Measurements from ENCODE around the gene DNAH9.

The DNAH9 gene

DNA sequence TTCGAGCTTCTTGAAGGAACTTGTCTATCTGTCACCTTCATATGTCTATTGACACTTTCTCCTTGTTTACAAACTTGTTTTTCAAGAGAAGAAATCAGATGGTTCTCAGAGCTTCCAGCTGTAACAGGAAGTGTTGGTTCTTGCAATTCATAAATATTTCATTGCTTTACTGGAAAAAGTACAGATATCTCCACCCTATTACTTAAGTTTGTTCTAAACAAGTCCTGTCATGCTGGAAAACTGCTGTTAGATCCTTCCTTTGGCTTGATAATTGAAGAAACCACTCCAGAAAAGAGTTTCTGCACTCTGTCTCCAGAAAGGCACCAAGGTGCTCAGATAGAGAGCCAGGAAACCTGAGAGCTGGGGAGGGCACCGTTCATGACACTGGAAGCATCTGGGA, 181.6 kb downstream of the DNAH9 start:
- DNase-seq = no peak

DNA sequence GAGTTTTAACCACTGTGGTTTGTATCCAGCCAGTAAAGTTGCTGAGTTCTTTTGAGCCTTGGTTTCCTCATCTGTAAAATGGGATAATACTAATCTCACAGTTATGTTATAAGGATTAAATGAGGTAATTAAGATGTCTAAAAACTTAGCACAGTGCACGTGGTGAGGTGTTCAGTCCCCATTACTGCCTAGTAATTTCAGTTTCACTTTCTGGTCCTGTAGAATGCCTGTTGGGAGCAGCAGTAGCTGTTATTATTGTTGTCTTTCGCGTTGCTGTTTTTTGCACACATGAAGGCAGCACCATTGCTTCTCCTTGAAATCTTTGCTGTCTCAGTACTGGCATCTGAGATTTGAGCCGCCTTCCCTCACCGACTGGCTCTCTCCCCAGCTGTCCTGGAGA, 182.4 kb downstream of the DNAH9 start:
- DNase-seq = no peak

DNA sequence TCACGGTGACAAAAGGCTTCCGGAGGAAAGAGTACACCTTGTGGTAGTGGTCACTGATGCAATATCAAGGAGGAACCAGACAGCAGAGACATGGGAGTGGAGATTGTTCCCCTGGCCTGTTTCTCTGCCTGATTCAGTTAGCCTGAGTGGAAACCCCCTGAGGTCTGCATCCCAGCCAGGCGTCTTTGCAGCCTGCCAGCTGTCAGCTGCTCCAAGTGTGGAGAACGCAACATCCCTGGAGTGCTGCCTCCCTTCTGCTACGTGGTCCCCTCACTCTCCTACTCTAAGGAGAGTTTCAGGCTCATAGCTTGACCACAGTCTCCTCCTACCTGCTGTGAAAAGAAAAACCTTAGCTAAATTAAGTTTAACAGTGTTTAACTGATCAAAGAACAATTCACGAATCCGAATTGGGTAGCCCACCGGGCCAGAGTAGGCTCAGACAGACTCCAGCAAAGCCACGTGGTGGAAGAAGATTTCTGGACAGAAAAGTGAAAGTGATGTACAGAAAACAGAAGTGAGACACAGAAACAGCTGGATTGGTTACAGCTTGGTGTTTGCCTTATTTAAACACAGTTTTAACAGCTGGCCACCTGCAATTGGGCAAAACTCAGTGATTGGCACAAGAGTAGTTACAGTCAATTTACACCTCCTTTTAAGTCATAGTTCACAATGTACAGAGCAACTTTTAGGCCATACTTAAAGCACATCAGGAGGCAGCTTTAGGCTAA, 188.6 kb downstream of the DNAH9 start:
- no peak for DNase-seq

DNA sequence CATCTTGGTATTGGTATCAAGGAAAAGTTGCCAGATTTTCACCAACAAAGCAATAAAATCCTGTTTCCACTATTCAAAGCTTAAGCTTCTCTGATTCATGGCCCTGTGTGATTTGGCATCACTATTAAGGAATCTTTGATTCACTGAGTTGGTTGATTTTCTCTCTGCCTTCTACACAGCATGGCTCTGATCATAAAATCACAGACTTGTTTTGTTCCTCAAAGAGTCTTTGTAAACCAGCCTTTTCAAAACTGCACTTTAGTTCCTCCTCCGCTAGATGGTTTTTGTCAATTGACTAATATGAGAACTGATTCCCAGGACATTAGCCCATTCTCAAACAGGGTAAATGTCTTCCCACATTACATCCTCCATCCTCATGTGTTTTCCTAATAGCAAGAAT, 197.6 kb downstream of the DNAH9 start:
- DNase-seq = no peak

DNA sequence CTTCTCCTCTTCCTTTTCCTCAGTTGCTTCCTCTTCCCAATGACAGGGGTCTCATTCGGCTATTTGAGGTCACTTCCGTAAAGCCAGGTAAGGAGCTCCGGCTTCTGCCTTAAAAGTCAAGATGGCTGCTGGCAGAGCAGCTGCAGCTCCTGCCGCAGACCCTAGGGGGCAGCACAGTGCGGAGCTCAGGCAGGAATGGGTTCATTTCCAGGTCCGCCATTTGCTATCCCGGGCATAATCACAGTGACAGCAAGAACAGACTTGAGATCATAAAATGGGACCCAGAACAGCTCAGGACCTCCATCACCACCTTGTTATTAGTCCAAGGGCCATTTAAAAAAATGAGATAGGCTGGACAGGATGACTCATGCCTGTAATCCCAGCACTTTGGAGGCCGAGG, 199.5 kb downstream of the DNAH9 start:
- no peak for DNase-seq

DNA sequence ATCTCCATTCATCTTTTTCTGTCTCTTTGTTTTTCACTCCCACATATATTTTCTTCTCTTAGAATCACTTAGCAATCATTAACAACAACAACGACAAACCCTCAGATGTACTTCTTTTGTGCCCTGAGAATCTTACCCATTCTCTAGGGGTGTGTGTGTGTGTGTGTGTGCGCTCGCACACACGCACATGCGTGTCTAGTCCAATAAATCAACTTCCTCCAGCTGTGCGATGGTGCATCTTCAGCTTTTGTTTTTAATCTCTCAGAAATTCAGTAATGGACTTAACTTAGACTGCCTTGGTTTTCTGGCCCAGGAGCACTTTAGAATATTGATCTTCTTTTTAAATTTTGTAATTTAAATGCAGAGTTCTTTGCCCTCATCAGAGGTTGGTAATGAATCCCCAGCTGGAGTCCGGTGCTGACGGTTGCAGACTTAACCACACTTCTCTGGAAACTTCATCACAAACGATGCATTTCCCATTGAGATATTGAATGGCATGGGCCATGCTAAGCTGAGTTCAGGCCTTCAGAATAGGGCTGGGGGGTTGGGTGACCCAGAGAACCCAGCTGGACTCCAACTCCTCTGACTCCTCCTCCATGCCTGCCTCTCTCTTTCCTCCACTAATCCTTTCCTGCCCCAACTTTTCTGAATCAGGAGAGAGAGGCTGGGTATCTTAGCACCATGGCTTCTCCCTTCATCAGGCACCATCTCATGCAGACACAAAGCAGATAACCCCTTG, 205.1 kb downstream of the DNAH9 start:
- DNase-seq = no peak

DNA sequence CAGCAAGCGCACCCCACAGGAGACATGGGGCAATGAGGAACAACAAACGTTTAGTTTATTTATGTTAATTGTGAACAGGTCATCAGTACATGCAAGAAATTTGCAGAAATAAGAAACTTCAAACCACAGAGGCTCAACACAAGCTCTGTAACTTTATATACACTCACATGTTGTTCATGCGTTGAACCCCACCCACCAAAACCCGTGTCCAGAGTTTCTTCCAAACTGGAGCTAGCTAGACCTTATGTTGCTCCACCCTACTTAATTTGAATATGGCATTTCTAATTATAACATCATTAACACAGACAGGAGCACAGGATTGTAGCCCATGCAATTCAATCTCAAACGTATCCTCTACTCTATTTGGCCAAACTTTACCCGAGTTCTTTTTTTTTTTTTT, 206.9 kb downstream of the DNAH9 start:
- DNase-seq = no peak

DNA sequence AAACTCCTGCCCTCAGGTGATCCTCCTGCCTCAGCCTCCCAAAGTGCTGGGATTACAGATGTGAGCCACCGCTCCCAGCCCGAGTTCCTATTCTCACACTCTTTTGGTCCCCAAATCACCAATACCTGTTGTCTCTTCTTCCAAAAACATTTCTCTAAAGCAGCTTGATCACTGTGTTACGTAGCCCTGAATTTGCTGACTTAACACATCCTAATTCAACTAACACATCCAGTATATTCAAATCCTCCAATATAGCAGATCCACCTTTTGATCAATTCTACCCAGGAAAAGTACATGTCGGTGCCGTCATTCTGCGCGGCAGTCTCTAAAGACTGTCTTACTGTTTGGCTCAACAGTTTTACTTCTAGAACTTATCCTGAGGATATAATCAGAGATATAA, 207.7 kb downstream of the DNAH9 start:
- no peak for DNase-seq

DNA sequence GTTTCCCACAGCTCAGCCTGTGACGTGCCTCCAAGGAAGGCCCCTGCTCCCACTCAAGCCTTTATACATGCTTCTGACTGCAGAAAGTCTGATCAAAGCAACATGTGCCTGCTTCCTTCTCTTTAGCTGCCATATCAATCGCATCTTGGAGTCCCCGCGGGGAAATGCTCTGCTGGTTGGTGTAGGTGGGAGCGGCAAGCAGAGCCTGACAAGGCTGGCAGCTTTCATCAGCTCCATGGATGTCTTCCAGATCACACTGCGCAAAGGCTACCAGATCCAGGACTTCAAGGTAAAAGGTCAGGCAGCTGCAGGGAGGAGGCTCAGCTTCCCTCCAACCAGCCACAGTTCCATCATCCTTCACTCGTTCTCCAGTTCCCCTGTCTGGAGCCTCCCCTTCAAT, 209.3 kb downstream of the DNAH9 start:
- no peak for DNase-seq

DNA sequence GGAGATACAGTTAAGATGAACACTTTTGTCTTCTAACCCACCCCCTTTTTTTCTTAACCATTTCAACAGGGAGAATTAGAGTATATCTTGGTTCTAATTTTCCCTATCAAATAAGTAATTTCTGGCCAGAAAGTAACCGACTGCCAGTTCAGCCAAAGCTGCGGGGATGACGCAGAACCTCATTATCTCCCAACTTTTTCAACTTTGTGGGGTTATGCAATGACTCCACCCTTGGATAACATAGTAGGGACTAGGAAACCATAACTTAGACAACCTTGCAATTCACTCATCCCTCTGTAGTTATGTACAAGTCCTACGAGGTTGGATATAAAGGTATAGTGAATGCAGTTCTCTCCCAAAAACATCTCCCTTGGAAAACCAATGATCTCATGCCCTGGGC, 215.0 kb downstream of the DNAH9 start:
- DNase-seq = no peak

DNA sequence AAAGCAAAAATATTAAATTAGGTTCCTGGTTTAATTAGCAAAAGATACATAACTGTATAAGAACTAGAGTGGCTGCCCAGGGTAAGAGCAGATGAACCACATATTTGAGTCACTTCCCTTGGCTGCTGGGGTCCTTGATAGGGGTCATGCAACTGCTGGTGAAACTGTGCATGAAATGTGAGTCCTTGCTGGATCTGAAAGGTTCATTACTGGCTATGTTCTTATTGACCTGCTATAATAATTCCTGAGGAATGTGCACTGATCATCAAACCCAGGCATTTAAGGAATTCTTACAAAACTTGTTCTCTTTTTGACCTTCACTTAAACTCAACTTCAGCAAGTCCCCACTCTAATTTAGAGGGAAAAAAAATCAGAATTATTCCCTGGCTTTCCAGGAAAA, 215.6 kb downstream of the DNAH9 start:
- no peak for DNase-seq

DNA sequence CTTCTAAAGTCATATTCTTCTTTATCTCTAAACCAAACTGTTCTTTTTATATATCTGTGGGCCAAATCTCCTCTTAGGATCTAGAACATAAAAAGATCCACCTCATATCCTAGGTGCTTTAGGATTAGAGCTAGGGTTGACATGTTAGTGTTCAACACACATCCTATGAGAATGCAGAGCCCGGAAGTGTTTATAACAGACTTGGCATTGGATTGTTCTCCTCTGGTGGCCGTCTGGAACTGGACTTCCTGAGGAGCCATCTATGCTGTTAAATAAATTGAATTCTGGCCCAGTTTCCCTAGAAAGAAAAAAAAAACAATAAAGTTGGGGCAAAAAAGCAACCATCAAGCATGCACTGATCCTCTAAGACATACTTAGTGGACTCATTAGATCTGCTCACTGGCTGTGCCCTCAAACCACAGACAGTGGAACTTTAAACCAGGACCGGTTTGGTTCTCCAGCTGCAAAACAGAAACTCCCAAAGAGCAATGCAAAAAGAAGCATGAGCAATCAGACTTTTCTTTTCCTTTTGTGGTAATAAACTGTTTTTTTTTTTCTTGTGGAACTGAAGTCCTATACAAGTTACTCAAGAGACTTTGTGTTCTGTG, 216.5 kb downstream of the DNAH9 start:
- DNase-seq = no peak

DNA sequence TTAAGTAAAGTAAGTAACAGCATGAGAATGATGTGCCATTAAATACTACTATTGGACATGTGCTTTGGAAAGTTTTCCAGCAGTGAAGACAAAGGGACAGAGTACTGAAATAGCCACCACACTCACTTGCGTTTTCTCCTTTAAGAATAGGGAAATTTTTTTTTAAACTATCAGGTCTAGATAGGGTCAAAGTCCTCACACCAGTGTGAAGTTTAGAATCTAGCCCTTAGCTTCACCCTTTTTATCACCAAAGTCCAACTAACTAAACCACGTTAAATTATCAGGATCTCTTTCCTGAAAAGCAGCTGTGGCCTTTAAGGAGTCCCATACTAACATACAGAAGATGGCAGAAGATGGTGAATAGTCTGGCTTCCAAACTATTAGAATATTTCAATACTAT, 218.1 kb downstream of the DNAH9 start:
- no peak for DNase-seq

DNA sequence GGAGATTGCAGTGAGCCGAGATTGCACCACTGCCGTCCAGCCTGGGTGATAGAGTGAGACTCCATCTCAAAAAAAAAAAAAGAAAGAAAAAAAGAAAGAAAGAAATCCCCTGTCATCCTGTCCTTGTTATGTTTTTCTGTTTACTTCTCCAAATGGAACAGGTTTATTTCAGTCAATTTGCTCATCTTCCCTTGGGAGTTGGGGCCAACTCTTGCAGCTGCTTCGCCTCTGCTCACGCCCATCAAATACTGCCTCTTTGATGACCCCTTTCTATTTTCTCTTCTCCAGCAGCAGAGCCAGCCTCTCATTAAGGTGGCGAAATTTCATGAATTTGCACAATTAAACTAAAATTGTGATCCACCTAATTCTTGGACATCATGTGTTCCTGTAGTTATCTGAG, 225.6 kb downstream of the DNAH9 start:
- no peak for DNase-seq

DNA sequence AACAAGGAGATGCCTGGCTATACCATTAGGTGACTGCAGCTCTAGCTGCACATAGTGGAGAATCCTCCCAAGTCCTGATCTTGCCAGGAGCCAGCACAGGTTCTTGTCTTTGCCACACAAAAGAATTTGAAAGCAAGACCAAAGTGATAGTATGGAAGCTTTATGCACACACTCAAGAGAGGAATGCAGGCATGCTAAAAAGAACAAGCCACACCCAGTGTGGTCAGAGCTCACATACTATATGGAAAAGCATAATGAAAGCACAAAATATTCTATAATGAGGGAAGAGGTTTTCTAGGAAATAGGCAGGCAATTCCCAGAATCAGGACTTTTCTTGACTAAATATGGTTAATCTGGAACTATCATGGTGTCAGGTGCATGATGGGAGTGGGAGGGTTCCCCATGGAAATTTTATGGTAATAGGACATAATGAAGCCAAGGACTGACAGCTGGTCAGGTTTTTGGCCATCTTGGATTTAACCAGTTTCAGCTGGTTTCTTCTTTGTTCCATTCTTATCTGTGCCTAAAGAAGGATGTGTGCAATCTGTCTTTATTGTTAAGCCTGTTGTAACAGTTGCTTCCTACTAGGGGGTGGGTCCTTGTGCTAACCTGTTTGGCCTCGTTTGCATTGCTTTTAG, 227.4 kb downstream of the DNAH9 start:
- DNase-seq = no peak

DNA sequence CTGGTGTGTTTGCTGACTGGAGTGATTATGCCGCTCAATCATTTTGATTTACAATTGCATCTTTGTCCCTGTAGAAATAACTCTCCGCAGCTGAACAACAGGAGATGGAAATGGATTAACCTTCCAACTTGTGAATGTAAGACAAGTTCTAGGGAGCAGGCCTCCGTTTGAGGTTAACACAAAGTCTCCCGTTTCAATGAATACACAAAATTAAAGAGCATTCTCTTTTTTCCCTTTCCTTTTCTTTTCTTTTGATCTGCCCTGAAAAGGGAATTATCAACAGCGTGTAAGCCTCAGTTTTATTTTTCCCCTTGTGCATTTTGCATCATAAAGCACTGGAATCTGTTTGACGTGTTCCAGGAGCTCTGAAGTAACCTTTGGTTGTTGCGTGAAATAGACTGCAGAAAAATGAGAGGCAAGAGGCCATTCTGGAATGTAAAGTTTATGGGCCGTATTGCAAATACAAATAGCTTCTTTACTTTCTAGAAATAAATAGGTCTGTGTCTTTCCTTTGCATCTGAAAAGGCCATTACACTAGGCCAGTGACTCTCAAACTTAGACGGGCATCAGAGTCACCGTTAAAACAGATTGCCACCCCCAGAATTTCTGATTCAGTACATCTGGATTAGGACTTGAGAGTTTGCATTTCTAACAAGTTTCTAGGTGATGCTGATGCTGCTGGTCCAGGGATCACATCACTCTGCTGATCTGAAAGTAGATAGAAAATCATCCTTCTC, 234.3 kb downstream of the DNAH9 start:
- no peak for DNase-seq

DNA sequence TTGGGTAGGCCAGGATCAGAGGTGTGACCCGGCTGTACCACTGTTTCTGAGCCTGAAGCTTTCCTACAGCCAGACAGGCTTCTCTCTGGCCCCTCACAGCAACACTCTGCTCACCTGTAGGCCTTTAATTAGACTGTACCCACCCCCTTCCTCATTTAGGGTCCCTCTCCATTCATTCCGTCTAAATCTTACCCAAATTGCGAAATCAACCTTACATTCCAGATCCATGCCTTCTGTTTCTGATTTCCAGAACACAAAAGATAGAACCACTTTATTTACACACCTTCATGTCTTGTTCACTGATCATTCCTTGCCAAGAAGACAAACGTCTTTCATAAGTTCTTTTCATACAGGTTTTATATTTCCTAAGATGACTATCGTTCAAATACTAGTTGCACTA, 238.2 kb downstream of the DNAH9 start:
- DNase-seq = no peak

DNA sequence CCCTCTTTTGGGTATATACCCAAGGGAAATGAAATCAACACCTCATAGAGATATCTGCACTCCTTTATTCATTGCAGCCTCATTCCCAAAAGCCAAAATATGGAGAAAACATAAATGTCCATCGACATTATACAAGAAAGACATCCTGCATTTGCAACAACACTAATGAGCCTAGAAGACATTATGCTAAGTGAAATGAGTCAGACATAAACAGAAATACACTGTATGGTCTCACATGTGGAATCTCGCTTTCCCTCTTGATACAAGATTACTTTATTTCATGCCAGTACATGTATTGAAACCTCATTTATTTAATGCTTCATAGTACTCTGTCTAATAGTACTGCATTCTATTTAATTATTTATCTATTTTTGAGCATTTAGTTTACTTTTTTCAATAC, 241.8 kb downstream of the DNAH9 start:
- no peak for DNase-seq

DNA sequence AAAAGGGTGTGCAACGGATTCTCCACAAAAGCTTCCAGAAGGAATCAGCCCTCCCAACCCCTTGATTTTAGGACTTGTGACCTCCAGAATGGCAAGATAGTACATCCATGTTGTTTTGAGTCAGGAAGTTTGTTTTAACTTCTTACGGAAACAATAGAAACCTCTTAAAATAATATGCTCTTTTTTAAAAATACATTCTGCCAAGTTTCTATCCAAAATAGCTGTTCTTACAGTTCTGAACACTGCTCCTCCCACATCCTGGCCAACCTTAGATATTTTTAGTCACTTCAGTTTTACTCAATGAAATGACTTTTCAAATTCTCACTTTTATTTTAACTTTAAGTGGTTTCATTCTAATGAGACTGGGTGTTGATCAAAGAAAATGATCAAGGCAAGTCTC, 242.6 kb downstream of the DNAH9 start:
- no peak for DNase-seq

DNA sequence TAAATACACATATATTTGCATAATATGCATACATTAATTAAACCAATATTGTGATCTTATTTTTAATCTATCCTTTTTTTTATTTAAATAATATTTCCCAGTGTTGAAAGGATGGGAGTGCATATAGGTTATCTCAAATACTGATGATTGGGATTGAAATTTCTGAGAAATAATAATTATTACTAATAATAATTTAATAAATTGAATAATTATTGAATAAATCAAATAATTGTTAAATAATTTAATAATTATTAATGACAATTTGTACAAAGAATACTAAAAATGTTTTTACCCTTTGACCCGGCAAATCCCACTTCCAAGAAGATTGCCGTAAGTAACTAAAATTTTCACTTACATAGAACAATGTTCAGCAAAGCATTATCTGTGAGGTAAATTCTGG, 250.1 kb downstream of the DNAH9 start:
- DNase-seq = no peak

DNA sequence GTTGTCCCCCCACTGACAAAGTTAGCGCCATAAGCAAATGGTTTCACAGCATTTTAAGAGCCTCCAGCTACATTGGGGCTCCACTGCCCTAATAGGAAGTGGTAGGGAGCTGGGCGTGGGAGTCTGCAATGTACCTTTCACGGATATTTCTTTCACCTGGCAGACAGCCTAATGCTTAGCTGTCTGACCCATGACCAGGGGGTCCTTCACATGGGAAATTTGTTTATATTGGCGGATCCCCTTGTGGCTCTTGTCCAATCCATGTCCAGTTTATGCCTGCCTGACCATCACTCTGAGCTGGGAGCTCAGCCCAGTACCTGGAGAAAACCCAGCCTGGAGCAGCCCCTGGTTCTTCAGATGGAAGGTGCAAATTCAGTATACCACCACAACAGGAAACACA, 254.0 kb downstream of the DNAH9 start:
- no peak for DNase-seq

DNA sequence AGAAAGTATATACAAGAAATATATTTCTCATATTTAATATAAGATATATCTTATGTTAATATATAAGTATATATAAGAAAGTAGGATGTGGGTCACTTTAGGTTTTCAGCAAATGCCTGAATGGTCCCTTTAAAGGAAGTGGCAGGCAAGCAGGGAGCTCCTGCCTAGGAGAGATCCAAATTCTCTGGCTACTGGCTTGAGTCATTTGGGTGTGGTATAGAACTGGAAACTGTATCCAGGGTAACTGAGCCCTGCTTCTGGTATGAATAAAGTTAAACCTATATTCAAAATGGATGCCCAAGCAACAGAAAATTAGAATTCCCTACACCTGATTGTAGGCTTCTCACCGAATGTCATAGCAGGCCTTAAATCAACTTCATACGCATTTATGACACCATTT, 254.6 kb downstream of the DNAH9 start:
- DNase-seq = no peak

Data from activated naive CD4-positive, alpha-beta T cell treated with Interleukin-2 at 50 U/mL for 16 hours (primary cell).